AG20443 (cell line): ENCODE results near the gene PLCB1.
A peak's percentile ranks its signal among the peaks of the same experiment; 100 is the strongest.
"Not testable (repeated sequence)": the region's sequence is repeated elsewhere in the genome, so short reads cannot be mapped to it uniquely, and the experiment has no call there.

ENCODE experiments used
- DNase-seq: peaks from one replicate; pipeline ENCODE4 v3.0.0; 2012; ENCODE audit warnings: low spot score, mixed read lengths

PLCB1 gene

DNA sequence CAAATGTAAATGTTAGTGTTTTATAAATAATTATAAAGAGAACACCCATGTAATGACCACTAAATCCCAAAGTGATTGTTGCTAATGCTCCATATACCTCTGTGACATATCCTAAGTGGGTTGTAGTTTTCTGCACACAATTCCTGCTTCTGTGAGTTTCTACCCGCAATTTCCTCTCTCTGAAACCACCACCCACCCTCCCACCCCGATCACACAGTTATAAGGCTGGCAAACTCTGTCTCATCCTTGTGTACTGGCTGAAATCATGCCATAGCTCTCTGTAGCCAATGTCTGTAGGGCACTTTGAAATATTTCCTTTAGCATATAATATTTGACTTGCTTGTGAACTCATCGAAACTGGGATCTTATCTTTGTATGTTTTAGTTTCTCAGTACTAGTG, 236.6 kb downstream of the PLCB1 start:
- DNase-seq: no peak

DNA sequence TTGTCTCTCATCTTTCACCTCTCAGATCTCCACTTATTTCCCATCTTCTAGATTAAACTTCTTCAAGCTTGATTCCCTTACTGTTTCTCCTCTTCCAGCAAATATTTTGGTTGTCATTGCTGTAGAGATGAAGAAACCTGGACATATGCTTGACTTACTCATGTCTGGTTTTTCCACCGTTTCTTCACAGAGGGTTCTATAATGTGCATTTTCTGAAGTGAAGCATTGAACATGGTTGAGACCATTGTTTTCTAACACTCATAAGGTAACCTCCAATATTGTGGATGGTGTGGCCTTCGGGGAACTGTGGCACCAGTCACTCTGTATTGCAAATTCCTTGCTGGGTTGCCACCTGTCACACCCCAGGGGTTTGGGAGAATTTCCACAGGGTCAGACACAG, 237.2 kb downstream of the PLCB1 start:
- no peak for DNase-seq

DNA sequence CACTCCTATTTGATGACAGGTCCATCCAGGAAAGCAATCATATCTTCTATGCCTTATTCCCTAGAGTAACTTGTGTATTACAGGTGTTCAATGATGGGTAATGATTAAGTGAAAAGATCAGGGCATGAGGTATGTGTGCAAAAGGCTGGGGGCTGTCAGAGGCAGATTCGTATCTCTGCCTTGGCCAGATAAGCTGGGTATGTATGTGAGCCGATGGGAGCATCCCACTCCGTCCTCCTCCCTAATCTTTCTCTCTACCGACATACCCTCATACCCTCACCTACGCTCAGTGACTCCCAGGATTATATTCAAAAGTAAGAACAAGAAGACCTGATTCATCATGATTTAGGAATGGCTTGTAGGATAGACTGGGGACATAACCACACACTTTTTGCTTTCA, 238.7 kb downstream of the PLCB1 start:
- no peak for DNase-seq

DNA sequence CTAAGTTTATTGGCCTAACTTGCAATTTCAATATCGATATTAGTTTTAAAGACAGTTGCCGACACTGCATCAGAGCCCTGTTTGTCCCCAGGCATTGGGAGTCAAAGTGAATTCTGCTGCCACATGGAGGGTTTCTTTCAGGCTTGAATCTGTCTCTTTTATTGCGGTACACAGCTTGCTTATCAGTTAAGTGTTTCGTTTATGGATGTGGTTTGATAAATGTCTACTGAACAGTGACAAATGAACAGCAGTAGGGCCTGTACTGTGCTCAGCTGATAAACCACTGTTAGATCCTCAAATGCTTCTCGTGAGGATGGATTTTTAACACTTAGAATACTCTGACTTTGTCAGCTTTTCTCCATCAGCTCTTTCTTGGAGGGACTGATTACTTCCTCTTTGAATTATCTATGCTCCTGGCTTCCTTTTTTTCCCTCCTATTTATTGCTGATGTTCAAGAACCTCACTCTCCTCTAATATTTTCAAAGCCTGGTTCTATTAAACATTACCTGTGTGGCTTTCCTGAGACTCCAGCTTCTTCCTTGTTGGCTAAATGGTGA, 240.8 kb downstream of the PLCB1 start:
- DNase-seq: no peak

DNA sequence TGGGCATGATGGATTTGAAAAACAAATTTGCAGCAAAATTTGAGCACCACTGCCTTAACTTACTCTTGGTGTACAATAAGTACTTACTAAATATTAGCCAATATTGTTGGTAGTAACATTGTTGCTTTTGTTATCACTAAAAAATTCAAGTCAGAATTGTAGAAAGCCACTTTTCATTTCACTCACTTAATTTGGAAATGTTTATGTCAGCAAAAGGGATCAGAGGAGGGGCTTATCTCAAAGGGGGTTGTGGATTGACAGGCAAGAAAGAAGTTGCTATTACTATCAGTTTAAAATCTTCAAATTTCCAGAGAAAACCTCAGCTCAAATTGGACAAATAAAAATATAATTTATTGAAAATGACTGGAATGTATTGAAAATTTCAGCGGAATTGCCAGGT, 241.5 kb downstream of the PLCB1 start:
- DNase-seq: no peak

DNA sequence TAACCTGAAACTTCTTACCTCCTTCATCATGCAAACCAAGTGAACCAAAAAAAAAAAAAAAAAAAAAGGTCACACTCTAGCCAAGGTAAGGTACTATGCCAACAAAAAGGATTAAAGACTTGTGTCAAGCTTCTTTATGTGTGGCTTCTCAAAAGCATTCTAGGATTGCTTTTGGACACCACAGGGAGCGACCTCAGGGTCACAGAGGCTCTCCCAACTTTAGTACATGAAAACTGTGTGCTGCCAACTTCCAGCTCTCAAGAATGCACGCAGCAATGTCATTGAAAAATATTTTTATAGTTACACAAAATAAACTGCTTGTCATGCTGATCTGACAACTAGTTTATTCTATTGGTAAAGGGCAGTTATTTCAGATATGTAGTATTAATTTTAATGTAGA, 243.8 kb downstream of the PLCB1 start:
- no peak for DNase-seq

DNA sequence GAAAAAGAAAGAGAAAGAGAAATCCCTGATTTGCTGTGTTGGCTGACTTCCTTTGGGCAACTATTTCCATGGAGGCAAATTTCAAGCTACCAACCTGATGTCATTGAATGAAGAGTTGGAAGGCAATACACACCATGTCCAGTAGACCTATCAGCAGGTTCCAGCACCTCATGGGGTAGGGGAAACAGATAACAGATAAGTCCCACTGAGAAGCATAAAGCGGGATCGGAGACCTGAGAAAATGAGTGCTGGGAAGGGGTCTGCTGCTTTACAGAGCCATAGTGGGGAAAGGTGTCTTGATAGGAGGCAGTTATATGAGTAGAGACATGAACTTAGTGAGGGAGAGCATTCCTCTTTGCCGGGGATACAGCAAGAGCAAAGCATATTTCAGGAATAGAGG, 244.9 kb downstream of the PLCB1 start:
- DNase-seq: no peak

DNA sequence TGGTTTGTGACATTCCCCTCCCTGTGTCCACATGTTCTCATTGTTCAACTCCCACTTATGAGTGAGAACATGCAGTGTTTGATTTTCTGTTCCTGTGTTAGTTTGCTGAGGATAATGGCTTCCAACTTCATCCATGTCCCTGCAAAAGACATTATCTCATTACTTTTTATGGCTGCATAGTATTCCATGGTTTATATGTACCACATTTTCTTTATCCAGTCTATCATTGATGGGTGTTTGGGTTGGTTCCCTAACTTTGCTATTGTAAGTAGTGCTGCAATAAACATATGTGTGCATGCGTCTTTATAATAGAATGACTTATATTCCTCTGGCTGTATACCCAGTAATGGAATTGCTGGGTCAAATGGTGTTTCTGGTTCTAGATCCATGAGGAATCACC, 247.1 kb downstream of the PLCB1 start:
- DNase-seq: not testable (repeated sequence)

DNA sequence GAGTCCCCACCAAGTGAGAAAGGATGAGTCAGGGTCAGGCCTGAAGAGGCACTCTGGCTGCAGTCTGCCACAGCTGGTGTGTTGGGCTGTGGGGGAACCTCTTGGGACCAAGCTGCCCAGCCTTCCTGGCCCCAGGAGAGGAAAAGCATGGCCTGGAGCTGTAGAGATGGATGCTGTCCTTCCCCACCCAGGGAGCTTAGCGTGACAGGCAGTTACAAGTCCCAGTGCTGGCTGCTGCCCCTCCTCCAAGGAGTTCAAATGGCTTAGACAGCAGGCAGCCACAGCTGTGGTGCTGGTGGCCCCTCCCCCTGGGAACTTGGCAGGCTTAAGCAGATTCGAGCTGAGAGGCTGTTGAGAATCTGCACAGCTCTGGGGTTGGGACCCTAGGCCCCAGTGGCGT, 253.2 kb downstream of the PLCB1 start:
- DNase-seq: peak; percentile 14

DNA sequence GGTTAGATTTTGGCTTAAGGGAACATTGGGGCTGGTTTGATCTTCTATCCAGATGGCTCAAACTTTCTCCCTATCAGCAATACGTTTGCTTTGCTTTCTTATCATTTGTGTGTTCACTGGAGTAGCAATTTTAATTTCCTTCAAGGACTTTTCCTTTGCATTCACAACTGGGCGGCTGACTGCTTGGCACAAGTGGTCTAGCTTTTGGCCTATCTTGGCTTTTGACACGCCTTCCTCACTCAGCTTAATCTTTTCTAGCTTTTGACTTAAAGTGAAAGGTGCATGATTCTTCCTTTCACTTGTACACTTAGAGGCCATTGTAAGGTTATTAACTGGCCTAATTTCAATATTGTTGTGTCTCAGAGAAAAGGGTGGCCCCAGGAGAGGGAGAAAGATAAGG, 254.9 kb downstream of the PLCB1 start:
- DNase-seq: no peak

DNA sequence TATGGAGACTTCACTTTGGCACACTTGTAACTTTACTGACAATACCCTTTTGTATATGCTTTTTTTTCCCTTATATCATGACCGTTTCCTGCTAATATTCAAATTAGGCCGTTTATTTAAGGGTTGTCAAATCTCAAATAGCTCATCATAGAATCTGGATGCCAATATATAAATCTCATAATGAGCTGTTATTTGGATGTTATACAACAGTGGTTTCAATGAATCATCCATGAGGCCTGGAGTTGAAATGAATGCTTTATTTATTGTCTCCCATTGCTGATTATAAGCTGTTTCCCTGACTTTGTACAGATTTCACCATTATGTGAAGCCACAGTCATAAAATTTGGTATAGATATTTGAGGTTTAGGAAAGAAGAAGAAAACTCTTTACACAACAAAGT, 256.1 kb downstream of the PLCB1 start:
- DNase-seq: peak; percentile 50

DNA sequence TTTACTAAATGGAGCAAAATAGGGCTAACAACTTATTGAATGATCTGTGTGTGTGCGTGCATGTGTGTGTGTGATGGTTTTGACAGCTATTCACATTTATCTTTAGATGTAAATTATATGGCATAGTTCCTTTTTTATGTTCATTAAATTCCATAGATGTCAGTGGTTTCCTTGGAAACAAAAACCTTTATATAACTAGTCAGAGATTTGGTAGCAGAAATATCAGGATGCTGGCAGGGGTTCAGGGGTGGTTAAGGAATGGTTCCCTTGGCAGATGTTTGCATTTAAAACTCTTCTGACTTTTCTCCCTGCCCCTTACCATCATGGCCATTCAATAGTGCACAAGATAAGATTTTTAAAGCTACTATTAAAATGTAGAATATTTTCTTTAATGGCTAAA, 256.6 kb downstream of the PLCB1 start:
- no peak for DNase-seq

DNA sequence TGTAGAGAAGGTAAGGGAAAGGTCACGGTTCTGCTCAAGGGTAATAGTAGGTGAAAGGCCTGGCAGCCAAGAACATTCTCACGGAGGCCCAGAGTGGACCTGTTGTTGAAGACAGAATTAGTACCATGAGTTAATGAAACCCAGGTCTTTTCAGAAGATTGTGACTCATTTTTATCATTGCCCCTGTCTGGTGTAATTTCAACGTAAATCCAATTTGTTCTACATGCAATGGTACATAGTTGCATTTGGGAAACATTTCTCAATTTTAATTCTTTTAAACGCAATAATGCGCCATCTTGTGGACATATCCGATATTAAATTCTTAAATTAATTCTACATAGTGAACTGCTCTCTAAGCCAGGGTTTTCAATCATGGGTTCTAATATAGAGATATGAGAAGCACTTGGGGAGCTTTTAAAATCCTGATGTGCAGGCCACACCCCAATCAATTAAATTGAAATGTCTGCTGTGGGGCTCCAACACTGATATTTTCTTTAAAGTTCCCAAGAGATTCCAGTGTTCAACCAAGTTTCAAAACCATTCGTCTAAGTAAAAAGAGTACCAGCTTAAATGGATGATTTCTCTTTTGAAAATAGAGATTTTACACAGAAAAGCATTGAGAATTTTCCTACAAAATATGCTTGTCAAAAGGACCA, 257.4 kb downstream of the PLCB1 start:
- DNase-seq: peak; percentile 26

DNA sequence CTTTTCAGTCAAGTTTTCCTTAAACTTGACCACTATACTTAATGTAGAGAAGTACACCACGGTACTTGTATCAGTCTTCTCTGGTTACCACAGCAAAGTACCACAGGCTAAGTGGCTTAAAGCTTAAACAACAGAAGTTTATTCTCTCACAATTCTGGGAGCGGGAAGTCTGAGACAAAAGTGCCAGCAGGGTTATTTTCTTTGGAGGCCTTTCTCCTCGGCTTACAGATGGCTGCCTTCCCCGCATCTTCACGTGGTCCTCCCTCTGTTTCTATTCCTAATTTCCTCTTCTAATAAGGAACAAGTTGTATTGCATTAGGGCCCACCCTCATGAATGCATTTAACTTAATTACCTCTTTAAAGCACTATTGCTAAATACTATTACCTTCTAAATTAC, 258.0 kb downstream of the PLCB1 start:
- no peak for DNase-seq

DNA sequence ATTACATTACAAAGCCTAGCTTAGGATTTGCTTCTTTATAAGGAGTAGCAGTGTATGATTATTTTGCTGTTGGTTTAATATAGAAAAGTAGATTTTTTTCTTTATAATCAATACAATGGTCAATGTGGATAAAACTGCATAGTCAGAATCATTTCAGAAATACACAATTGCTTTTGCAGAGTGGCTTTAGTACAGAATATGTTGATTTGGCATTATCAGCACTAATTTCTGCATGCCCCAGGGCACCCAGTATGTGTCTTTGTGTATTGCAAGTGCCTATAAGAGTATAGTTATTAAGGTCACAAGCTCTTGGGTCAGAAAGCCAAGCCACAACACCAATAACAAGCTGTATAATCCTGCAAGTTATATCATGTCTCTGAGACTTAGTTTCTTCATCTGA, 258.4 kb downstream of the PLCB1 start:
- DNase-seq: no peak

DNA sequence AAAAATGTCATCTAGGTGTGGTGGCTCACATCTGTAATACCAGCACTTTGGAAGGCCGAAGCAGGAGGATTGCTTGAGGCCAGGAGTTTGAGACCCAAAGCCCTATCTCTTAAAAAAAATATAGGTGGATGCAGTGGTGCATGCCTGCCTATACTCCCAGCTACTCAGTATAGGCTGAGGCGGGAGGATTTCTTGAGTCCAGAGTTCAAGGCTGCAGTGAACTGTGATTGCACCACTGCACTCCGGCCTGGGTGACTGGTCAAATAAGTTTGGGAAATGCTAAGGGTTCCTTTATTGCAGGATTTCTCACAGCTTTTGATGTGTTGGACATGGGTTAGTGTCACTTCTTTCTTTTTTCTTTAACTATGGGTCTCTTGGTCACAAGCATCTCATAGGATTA, 261.3 kb downstream of the PLCB1 start:
- DNase-seq: no peak

DNA sequence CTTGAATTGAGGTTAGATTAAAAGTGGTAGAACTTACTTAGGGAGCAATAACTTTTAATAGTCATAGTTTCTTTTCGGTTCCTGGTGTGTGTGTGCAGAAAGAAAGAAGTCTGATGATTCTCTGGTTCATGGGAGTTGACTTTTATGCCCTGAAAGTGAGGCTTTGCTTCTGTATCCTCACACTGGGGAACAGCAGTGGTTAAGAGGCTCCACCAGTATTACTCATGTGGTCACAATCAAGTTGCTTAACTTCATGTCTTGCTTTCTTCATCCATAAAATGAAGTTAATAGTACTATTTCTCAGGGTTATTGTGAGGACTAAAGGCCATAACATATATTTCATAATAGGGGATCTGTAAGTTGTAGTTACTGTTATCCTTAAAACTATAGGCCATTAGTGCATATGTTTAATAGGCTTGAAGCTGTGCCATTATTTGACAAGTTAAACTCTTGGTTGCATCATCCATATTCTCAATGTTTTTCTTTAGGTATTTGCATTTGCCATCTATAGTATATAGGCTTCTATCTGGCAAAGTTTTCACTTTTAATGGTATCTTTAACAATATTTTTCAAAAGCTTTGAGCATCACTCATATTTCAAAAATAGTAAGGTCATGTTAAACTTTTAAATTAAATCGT, 262.4 kb downstream of the PLCB1 start:
- peak; percentile 65 for DNase-seq

DNA sequence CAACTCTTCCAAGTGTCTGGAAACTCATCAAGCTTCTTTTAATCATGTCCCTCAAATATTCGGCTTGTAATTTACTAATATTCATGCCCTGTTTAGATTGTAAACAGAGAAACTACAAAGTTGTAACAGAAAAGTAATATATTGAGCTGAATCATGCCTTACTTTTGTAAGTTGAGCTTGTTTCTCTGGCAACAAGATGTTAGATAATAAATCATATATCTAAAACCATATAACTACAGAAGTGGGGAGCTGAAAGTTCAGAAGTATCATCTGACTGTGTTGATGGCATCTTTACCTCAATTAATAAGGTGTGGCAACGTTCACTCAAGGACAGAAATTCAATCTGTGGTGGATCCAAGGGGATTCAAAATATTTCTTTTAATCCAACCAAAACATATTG, 263.9 kb downstream of the PLCB1 start:
- DNase-seq: no peak

DNA sequence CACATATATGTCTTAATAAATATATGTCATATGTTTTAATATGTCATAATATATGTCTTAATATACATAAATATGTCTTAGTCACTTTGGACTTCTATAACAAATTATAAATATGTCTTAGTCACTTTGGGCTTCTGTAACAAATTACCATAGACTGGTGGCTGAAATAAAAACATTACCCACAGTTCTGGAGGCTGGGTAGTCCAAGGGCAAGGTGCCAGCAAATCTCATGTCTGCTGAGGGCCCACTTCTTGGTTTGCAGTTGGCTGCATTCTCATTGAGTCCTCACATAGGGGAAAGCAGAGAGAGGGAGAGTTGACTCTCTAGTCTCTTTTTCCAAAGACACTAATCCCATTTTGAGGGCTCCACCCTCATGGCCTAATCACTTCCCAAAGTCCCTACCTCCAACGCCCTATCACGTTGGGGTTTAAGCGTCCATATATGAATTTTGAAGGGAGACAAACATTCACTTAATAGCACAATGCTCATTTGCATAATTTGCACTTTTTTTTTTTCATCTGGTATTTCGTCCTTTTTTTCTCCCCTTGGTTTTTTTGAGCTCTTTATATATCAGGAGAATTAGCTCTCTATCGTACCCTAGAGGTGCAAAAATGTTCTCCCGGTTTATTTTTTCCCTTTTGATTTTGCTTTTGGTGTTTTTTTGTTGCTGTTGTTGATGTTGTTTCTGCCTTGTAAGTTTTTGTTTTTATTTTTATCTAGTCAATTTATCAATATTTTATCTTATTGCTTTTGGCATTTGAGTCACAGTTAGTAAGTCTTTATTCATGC, 266.4 kb downstream of the PLCB1 start:
- DNase-seq: no peak

DNA sequence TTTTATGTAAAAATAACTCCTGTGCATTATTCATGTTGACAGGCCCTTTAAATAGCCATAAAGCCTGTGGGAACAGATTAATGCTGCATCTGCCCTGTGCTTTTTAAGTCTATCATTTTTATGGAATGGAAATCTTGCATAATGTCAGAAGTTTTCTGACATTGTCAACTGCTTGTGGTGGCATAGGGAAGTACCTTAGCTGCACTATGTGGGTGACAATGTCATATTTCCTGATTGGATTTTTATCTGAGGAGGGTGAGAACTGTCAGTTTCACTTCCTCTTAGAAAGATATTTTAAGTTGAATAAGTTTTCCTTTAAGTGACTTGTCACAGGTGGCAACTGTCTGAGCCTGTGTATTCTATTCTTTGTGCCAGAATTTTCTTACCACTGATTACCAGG, 267.9 kb downstream of the PLCB1 start:
- DNase-seq: no peak

DNA sequence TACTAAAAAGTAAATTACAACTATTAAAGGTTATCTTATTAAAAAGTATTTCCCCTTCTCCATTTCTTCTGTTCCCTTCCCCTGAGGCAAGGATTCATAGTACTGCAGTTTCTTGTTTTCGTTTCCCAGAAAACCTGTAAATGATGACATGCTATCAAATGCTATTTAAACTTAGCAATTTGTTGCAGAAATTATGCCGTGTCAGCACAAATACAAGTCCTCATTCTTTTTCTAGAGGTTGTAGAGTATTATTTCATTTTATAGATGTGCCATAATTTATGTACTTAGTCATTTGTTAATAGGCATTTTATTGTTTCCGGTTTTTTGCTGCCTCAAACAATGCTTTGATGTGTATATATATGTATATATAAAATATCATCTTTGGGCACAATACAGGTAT, 268.4 kb downstream of the PLCB1 start:
- no peak for DNase-seq

DNA sequence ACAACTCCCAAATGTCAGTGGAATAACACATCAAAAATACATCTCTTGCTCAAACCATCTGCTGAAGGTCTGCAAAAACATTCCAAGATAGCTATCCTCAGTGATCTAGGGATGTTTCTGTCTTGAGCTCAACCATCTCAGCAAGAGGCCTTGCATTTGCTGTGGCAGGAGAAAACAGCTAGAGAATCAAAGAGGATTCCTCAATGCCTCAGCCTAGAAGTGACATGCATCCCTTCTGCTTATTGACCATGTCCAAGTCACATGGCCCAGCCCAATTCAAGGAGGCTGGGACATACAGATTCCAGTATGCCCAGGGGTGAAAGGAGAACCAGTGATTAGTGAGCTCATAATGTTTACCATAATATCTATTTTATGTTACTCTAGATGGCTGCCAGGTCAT, 269.5 kb downstream of the PLCB1 start:
- DNase-seq: peak; percentile 18

DNA sequence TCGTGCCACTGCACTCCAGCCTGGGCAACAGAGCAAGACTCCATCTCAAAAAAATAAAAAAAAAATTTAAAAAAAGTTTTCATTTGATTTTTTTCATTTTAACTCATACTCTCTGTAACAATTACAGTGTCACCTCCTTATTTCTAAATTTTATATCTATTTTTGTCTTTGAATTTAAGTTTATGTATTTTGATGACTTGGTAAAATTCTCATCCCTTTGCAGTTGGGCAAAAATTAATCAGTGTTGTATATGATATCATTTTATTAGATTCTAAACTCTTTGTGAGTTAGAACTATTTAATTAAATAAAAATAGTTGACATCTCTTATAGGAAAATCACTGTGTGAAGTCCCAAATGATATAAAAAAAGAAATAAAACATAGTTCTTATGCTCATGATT, 270.7 kb downstream of the PLCB1 start:
- no peak for DNase-seq
